ENCODE results near the gene SAMD3.

Gene SAMD3

GRCh38 chr6:130163266-130163665 is 59.5 kb downstream of the SAMD3 start:
- no peak for TF ChIP-seq L3MBTL2 (conservative IDR thresholded peaks at IDR 0.05)
- TF ChIP-seq BHLHE40 (IDR thresholded peaks at IDR 0.05; ENCODE audit: borderline replicate concordance): no peak
- TF ChIP-seq HDGF (IDR thresholded peaks at IDR 0.05; ENCODE audit: borderline replicate concordance): no peak
- no peak for TF ChIP-seq SUZ12 (IDR thresholded peaks at IDR 0.05)
- POLR2A ChIA-PET: no interaction called here
- CTCF ChIA-PET: no interaction called here
- no peak for DNase-seq (ENCODE audit: extremely low spot score)

- POLR2A ChIA-PET: no interaction called here
These were observed 60.3 kb downstream of the SAMD3 start for GRCh38 chr6:130162421-130162820.

GRCh38 chr6:130161683-130162404 is 60.9 kb downstream of the SAMD3 start:
- TF ChIP-seq SUZ12 (IDR thresholded peaks at IDR 0.05) (no peak), FOXA1 (IDR thresholded peaks at IDR 0.05) (no peak), LEF1 (IDR thresholded peaks at IDR 0.05; ENCODE audit: borderline replicate concordance) (no peak), BHLHE40 (IDR thresholded peaks at IDR 0.05; ENCODE audit: borderline replicate concordance) (no peak), ELF4 (IDR thresholded peaks at IDR 0.05) (no peak), L3MBTL2 (conservative IDR thresholded peaks at IDR 0.05) (no peak), SP1 (IDR thresholded peaks at IDR 0.05) (no peak), HDGF (IDR thresholded peaks at IDR 0.05; ENCODE audit: borderline replicate concordance) (no peak), PKNOX1 (IDR thresholded peaks at IDR 0.05) (no peak), TARDBP (IDR thresholded peaks at IDR 0.05) (no peak), NFRKB (IDR thresholded peaks at IDR 0.05) (no peak), FOXM1 (IDR thresholded peaks at IDR 0.05; ENCODE audit: borderline replicate concordance) (no peak), CTBP1 (IDR thresholded peaks at IDR 0.05; ENCODE audit: borderline replicate concordance) (no peak), ZNF384 (IDR thresholded peaks at IDR 0.05) (no peak), ARNT (IDR thresholded peaks at IDR 0.05) (no peak), FOXK2 (IDR thresholded peaks at IDR 0.05) (no peak)
- no peak for DNase-seq (ENCODE audit: extremely low spot score)
- ChIA-PET POLR2A (no interaction called here), CTCF (no interaction called here)

More at GRCh38 chr6:130162421-130162820, 60.3 kb downstream of the SAMD3 start:
- CTCF ChIA-PET: no interaction called here
- no peak for DNase-seq (ENCODE audit: extremely low spot score)
- no peak for TF ChIP-seq FOXA1 (IDR thresholded peaks at IDR 0.05)
- TF ChIP-seq BHLHE40 (IDR thresholded peaks at IDR 0.05; ENCODE audit: borderline replicate concordance): no peak
- TF ChIP-seq HDGF (IDR thresholded peaks at IDR 0.05; ENCODE audit: borderline replicate concordance): no peak
- no peak for TF ChIP-seq TARDBP (IDR thresholded peaks at IDR 0.05)
- no peak for TF ChIP-seq ZNF384 (IDR thresholded peaks at IDR 0.05)
- TF ChIP-seq ARNT (IDR thresholded peaks at IDR 0.05): no peak
- TF ChIP-seq SUZ12 (IDR thresholded peaks at IDR 0.05): no peak
- no peak for TF ChIP-seq SP1 (IDR thresholded peaks at IDR 0.05)
- no peak for TF ChIP-seq LEF1 (IDR thresholded peaks at IDR 0.05; ENCODE audit: borderline replicate concordance)
- TF ChIP-seq L3MBTL2 (conservative IDR thresholded peaks at IDR 0.05): no peak
- TF ChIP-seq CTBP1 (IDR thresholded peaks at IDR 0.05; ENCODE audit: borderline replicate concordance): no peak
- TF ChIP-seq FOXM1 (IDR thresholded peaks at IDR 0.05; ENCODE audit: borderline replicate concordance): no peak
- TF ChIP-seq PKNOX1 (IDR thresholded peaks at IDR 0.05): no peak
- no peak for TF ChIP-seq NFRKB (IDR thresholded peaks at IDR 0.05)
- TF ChIP-seq FOXK2 (IDR thresholded peaks at IDR 0.05): no peak
- no peak for TF ChIP-seq ELF4 (IDR thresholded peaks at IDR 0.05)

GRCh38 chr6:130159956-130160355 is 62.8 kb downstream of the SAMD3 start:
- TF ChIP-seq PKNOX1 (IDR thresholded peaks at IDR 0.05) (no peak), SUZ12 (IDR thresholded peaks at IDR 0.05) (no peak), SP1 (IDR thresholded peaks at IDR 0.05) (no peak), LEF1 (IDR thresholded peaks at IDR 0.05; ENCODE audit: borderline replicate concordance) (no peak), L3MBTL2 (conservative IDR thresholded peaks at IDR 0.05) (no peak), TARDBP (IDR thresholded peaks at IDR 0.05) (no peak), ELF4 (IDR thresholded peaks at IDR 0.05) (no peak), FOXA1 (IDR thresholded peaks at IDR 0.05) (no peak), FOXM1 (IDR thresholded peaks at IDR 0.05; ENCODE audit: borderline replicate concordance) (no peak), CTBP1 (IDR thresholded peaks at IDR 0.05; ENCODE audit: borderline replicate concordance) (no peak), BHLHE40 (IDR thresholded peaks at IDR 0.05; ENCODE audit: borderline replicate concordance) (no peak), NFRKB (IDR thresholded peaks at IDR 0.05) (no peak), FOXK2 (IDR thresholded peaks at IDR 0.05) (no peak), HDGF (IDR thresholded peaks at IDR 0.05; ENCODE audit: borderline replicate concordance) (no peak), ARNT (IDR thresholded peaks at IDR 0.05) (no peak), ZNF384 (IDR thresholded peaks at IDR 0.05) (no peak)
- ChIA-PET CTCF (interaction anchor here (0.5 kb wide), 1 partner anchor 642 kb away, joined by 3 read pairs; no protein-coding TSS in a partner anchor), POLR2A (no interaction called here)

GRCh38 chr6:130158548-130158947 is 64.2 kb downstream of the SAMD3 start:
- TF ChIP-seq NFRKB (IDR thresholded peaks at IDR 0.05) (no peak), ZNF384 (IDR thresholded peaks at IDR 0.05) (no peak), PKNOX1 (IDR thresholded peaks at IDR 0.05) (no peak), FOXA1 (IDR thresholded peaks at IDR 0.05) (no peak), ARNT (IDR thresholded peaks at IDR 0.05) (no peak), TARDBP (IDR thresholded peaks at IDR 0.05) (no peak), SP1 (IDR thresholded peaks at IDR 0.05) (no peak), SUZ12 (IDR thresholded peaks at IDR 0.05) (no peak), HDGF (IDR thresholded peaks at IDR 0.05; ENCODE audit: borderline replicate concordance) (no peak), FOXK2 (IDR thresholded peaks at IDR 0.05) (no peak)
- ChIA-PET CTCF (interaction anchor here (0.7 kb wide), 1 partner anchor 560 kb away, joined by 3 read pairs; no protein-coding TSS in a partner anchor), POLR2A (no interaction called here)
- no peak for DNase-seq (ENCODE audit: extremely low spot score)

More at GRCh38 chr6:130159956-130160355, 62.8 kb downstream of the SAMD3 start:
- no peak for DNase-seq (ENCODE audit: extremely low spot score)
